Measurements from ENCODE around the gene UBAC1. TPM values are rescaled to one million over a fixed set of nuclear protein-coding genes. Genes with fewer than 3 reads are reported as not detected.

The UBAC1 gene
- total and polyA plus RNA-seq, 9 of the 15 experiments (the other 6 are each of a cell fraction or from before 2014, with no cell fraction given): 94.0 to 399 (median 228) TPM

- TF ChIP-seq, protein P1, sequence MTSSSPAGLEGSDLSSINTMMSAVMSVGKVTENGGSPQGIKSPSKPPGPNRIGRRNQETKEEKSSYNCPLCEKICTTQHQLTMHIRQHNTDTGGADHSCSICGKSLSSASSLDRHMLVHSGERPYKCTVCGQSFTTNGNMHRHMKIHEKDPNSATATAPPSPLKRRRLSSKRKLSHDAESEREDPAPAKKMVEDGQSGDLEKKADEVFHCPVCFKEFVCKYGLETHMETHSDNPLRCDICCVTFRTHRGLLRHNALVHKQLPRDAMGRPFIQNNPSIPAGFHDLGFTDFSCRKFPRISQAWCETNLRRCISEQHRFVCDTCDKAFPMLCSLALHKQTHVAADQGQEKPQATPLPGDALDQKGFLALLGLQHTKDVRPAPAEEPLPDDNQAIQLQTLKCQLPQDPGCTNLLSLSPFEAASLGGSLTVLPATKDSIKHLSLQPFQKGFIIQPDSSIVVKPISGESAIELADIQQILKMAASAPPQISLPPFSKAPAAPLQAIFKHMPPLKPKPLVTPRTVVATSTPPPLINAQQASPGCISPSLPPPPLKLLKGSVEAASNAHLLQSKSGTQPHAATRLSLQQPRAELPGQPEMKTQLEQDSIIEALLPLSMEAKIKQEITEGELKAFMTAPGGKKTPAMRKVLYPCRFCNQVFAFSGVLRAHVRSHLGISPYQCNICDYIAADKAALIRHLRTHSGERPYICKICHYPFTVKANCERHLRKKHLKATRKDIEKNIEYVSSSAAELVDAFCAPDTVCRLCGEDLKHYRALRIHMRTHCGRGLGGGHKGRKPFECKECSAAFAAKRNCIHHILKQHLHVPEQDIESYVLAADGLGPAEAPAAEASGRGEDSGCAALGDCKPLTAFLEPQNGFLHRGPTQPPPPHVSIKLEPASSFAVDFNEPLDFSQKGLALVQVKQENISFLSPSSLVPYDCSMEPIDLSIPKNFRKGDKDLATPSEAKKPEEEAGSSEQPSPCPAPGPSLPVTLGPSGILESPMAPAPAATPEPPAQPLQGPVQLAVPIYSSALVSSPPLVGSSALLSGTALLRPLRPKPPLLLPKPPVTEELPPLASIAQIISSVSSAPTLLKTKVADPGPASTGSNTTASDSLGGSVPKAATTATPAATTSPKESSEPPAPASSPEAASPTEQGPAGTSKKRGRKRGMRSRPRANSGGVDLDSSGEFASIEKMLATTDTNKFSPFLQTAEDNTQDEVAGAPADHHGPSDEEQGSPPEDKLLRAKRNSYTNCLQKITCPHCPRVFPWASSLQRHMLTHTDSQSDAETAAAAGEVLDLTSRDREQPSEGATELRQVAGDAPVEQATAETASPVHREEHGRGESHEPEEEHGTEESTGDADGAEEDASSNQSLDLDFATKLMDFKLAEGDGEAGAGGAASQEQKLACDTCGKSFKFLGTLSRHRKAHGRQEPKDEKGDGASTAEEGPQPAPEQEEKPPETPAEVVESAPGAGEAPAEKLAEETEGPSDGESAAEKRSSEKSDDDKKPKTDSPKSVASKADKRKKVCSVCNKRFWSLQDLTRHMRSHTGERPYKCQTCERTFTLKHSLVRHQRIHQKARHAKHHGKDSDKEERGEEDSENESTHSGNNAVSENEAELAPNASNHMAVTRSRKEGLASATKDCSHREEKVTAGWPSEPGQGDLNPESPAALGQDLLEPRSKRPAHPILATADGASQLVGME (CRISPR knock-in tag; IDR thresholded peaks at IDR 0.05): no peak
These were observed 32.2 kb upstream of the UBAC1 start (continued) for GRCh38 chr9:135993409-135993742.

GRCh38 chr9:135992486-135993408 lies 31.6 kb upstream of the UBAC1 start:
- Histone ChIP-seq H3K36me3 (ENCODE audit: control insufficient read depth, insufficient read depth, low read length) (no peaks in the 10 kb centered on the region), H4K20me1 (replicated peaks; ENCODE audit: control insufficient read depth, insufficient read depth, low read length) (no peaks in the 10 kb centered on the region), H3K79me2 (ENCODE audit: control insufficient read depth, insufficient read depth, low read length) (no peaks in the 10 kb centered on the region), H3K4me1 (replicated peaks in 1 of 2; ENCODE audit: control insufficient read depth in 2 of 2, insufficient read depth in 2 of 2, low read length in 2 of 2) (peaks cover 22 to 81% of the 10 kb centered on the region in 2 experiments), H3K9me3 (replicated peaks; ENCODE audit: control insufficient read depth, insufficient read depth, low read depth, low read length) (no peaks in the 10 kb centered on the region), H3K27ac (ENCODE audit: extremely low read depth, low read depth, low read length) (peak overlapping the region; percentile 54; the same call in 1 of the 3 replicates), H3K9ac (ENCODE audit: insufficient read depth in 1 of 2, low read depth in 2 of 2, low read length in 2 of 2) (peak overlapping the region in 1 of 2 experiments; percentile 82; a peak in 2 of 4 replicates), H3K9me1 (ENCODE audit: control insufficient read depth, insufficient read depth, low read length) (no peaks in the 10 kb centered on the region), H3K4me2 (ENCODE audit: insufficient read depth, low read length) (peak overlapping the region; percentile 34; the same call in 1 of the 2 replicates), H3K4me3 (no peak overlapping the region), H2AFZ (ENCODE audit: low read depth, low read length) (peak overlapping the region; percentile 20; the same call in 1 of the 2 replicates), H3K27me3 (ENCODE audit: control insufficient read depth in 2 of 2, insufficient read depth in 2 of 2, low read length in 2 of 2) (no peaks in the 10 kb centered on the region)
- ATAC-seq (peak; percentile 96), DNase-seq (ENCODE audit: extremely low read depth in 1 of 4, low spot score in 3 of 4) (peak; percentile 63 to 94 (median 74)), FAIRE-seq (peak; percentile 96)
- no TSS peak for BruUV-seq (replicated peaks)
- WGBS (ENCODE audit: insufficient coverage, low coverage, missing lambda C conversion rate): 5% methylated on average over 24 of the region's 32 CpGs
- ChIA-PET POLR2A (interaction anchor here (0.6 to 1.2 kb wide), 4 partner anchors 8 to 407 kb away, joined by 3 read pairs; no protein-coding TSS in a partner anchor), CTCF (ENCODE audit: low intra/inter-chr PET ratio) (no interaction called here)
- intact Hi-C loops (cut with micrococcal nuclease) (no loop called here), in situ Hi-C loops (cut with MboI) (no loop called here)
- TF ChIP-seq MCM7 (IDR thresholded peaks at IDR 0.05) (no peak), NCOA1 (IDR thresholded peaks at IDR 0.05; ENCODE audit: low read depth) (peak; percentile 60; the same call in 1 of the 2 replicates), GATAD2A (IDR thresholded peaks at IDR 0.05) (no peak), RFX7 (CRISPR knock-in tag; IDR thresholded peaks at IDR 0.05) (no peak), TAL1 (IDR thresholded peaks at IDR 0.05) (peak; percentile 78), EGR1 (conservative IDR thresholded peaks at IDR 0.05) (peak; percentile 36; the same call in 1 of the 2 replicates)
- TF ChIP-seq, protein P2, sequence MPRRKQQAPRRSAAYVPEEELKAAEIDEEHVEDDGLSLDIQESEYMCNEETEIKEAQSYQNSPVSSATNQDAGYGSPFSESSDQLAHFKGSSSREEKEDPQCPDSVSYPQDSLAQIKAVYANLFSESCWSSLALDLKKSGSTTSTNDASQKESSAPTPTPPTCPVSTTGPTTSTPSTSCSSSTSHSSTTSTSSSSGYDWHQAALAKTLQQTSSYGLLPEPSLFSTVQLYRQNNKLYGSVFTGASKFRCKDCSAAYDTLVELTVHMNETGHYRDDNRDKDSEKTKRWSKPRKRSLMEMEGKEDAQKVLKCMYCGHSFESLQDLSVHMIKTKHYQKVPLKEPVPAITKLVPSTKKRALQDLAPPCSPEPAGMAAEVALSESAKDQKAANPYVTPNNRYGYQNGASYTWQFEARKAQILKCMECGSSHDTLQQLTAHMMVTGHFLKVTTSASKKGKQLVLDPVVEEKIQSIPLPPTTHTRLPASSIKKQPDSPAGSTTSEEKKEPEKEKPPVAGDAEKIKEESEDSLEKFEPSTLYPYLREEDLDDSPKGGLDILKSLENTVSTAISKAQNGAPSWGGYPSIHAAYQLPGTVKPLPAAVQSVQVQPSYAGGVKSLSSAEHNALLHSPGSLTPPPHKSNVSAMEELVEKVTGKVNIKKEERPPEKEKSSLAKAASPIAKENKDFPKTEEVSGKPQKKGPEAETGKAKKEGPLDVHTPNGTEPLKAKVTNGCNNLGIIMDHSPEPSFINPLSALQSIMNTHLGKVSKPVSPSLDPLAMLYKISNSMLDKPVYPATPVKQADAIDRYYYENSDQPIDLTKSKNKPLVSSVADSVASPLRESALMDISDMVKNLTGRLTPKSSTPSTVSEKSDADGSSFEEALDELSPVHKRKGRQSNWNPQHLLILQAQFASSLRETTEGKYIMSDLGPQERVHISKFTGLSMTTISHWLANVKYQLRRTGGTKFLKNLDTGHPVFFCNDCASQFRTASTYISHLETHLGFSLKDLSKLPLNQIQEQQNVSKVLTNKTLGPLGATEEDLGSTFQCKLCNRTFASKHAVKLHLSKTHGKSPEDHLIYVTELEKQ (CRISPR knock-in tag; IDR thresholded peaks at IDR 0.05): no peak
- TF ChIP-seq, protein P3, sequence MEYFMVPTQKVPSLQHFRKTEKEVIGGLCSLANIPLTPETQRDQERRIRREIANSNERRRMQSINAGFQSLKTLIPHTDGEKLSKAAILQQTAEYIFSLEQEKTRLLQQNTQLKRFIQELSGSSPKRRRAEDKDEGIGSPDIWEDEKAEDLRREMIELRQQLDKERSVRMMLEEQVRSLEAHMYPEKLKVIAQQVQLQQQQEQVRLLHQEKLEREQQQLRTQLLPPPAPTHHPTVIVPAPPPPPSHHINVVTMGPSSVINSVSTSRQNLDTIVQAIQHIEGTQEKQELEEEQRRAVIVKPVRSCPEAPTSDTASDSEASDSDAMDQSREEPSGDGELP (CRISPR knock-in tag; IDR thresholded peaks at IDR 0.05; ENCODE audit: borderline replicate concordance): peak; percentile 92
